Psoas muscle (tissue), 8 donors: ENCODE measurements around the gene ECPAS. TPM values are rescaled to one million over a fixed set of nuclear protein-coding genes. Genes with fewer than 3 reads are reported as not detected.
"Not testable (repeated sequence)": the region's sequence is repeated elsewhere in the genome, so short reads cannot be mapped to it uniquely, and the experiment has no call there.

Experiments
- ATAC-seq, 4 donors: fragments of 200-7000 bp; cut with Tn5 transposase; one replicate each; pipeline ENCODE4 v1.9.1; 2020; ENCODE audit warnings: moderate library complexity in 3 of 4, mild to moderate bottlenecking in 2 of 4
- DNase-seq, 2 donors: peaks; one replicate each; pipeline ENCODE4 v3.0.0-alpha.2; 2020
- H3K27ac ChIP-seq: fragments of 200-600 bp; one replicate; pipeline ENCODE4 v1.8.0; 2022
- H3K27me3 ChIP-seq, 3 donors: fragments of 200-600 bp in 1 of 3; one replicate each; pipeline versions ENCODE4 v1.6.1 to v1.8.0; 2013 to 2022; ENCODE audit warnings: low read length in 2 of 3, mild to moderate bottlenecking in 2 of 3, moderate library complexity in 1 of 3; ENCODE audit not compliant: insufficient read depth in 3 of 3
- H3K36me3 ChIP-seq, 2 donors: fragments of 200-600 bp in 1 of 2; one replicate each; pipeline versions ENCODE4 v1.6.1 to v1.8.0; 2013 to 2022; ENCODE audit warnings: low read depth in 1 of 2, mild to moderate bottlenecking in 1 of 2, moderate library complexity in 1 of 2; ENCODE audit not compliant: insufficient read depth in 1 of 2
- H3K4me1 ChIP-seq: fragments of 200-600 bp; one replicate; pipeline ENCODE4 v1.8.0; 2022
- H3K4me3 ChIP-seq: fragments of 200-600 bp; one replicate; pipeline ENCODE4 v1.8.0; 2022; ENCODE audit warnings: mild to moderate bottlenecking
- H3K9me3 ChIP-seq: fragments of 200-600 bp; one replicate; pipeline ENCODE4 v1.8.0; 2022
- CTCF ChIP-seq: fragments of 200-600 bp; IDR thresholded peaks from one replicate; pipeline ENCODE4 v1.8.0; 2022; ENCODE audit warnings: antibody characterized with exemption
- WGBS, 3 donors: extraction: QIAGEN DNeasy Blood & Tissue Kit; methylation state at CpG; one replicate each; pipeline versions ENCODE4 v1.1.6 to v1.1.7; 2013; 5-methylcytosine and 5-hydroxymethylcytosine counted together
- intact Hi-C, 2 donors: fragments of 100-400 bp; cut with DNase I; formaldehyde crosslinking; loops; one replicate each; pipeline versions ENCODE4 v1.11.0 to v1.14.2; 2022
- polyA plus RNA-seq, 3 donors: library from polyadenylated mRNA; stranded (reverse); fragments of 200-250 nt; gene quantifications; one replicate each; pipeline ENCODE4 v1.2.3, GENCODE V29; 2013
- total RNA-seq, 4 donors: library from RNA; stranded (reverse); fragmentation: NEBNext Ultra II Directional in 2 of 4; extraction: Animal tissue kit (Norgen Biotek cat#: 25700) in 2 of 4; gene quantifications; one replicate each; pipeline versions ENCODE4 v1.2.1 to v1.2.4, GENCODE V29; 2021 to 2023
- donor health status: healthy with polysubstance abuse.
- donor health status: DM: no; HTN: no; CAD: no; lungs with moderate emphysema.
- donor health status: Bipolar disorder and iron deficiency.
- donor health status: healthy.
- donor health status: DM: yes; HTN: yes; CAD: no.
- donor health status: DM: no; HTN: no; CAD: no.
- donor health status: DM: no; HTN: no; CAD: no.
- donor health status: DM: yes; HTN: yes; CAD: no.

ECPAS gene
- total and polyA plus RNA-seq, 7 donors, result 95.9 to 456 (median 307) TPM

- H3K27ac ChIP-seq, result no peak overlapping the region
- no peak overlapping the region for H3K4me3 ChIP-seq
- no peaks in the 10 kb centered on the region for H3K4me1 ChIP-seq
- no peaks in the 10 kb centered on the region for H3K27me3 ChIP-seq
- WGBS, 3 donors, result 92 to 98% (median 93%) methylated on average over 14 to 16 of the region's 16 CpGs
- no peaks in the 10 kb centered on the region for H3K9me3 ChIP-seq
- intact Hi-C loops, result no loop called here
- DNase-seq, result no peak
- H3K36me3 ChIP-seq, result no peaks in the 10 kb centered on the region
- no peak for ATAC-seq
- no peak for TF ChIP-seq CTCF
These were observed 16.9 kb upstream of the ECPAS start for GRCh38 chr9:111501005-111501562.

GRCh38 chr9:111497196-111497595 lies 13.0 kb upstream of the ECPAS start:
- H3K4me3 ChIP-seq, H3K9me3 ChIP-seq, DNase-seq, intact Hi-C loops, ATAC-seq, H3K27ac ChIP-seq, H3K4me1 ChIP-seq, H3K27me3 ChIP-seq, H3K36me3 ChIP-seq: not testable (repeated sequence)
- WGBS, 3 donors, result 89 to 100% (median 91%) methylated on average over 2 of the region's 2 CpGs

- 1 to 9% (median 2%) methylated on average over 4 of the region's 4 CpGs for WGBS, 3 donors
- DNase-seq (no peak), ATAC-seq (no peak)
- no peak for TF ChIP-seq CTCF
- Histone ChIP-seq H3K36me3 (no peaks in the 10 kb centered on the region), H3K4me1 (peaks cover 20% of the 10 kb centered on the region), H3K27me3 (no peaks in the 10 kb centered on the region), H3K4me3 (peak overlapping the region; percentile 98), H3K9me3 (no peaks in the 10 kb centered on the region), H3K27ac (peak overlapping the region; percentile 100)
- intact Hi-C loops, result loop anchor here in 1 of 2 donors (5.0 to 10.0 kb wide), 3 partner anchors 37 to 850 kb away; partner anchors contain the start of genes DNAJC25 and PTBP3
These were observed 350 bp upstream of the ECPAS start for GRCh38 chr9:111484572-111484894.

GRCh38 chr9:111483439-111483857 lies 735 bp downstream of the ECPAS start:
- no peak for TF ChIP-seq CTCF
- Histone ChIP-seq H3K9me3 (no peaks in the 10 kb centered on the region), H3K27me3 (no peaks in the 10 kb centered on the region), H3K4me3 (peak overlapping the region; percentile 98), H3K36me3 (no peaks in the 10 kb centered on the region), H3K27ac (peak overlapping the region; percentile 100), H3K4me1 (peaks cover 31% of the 10 kb centered on the region)
- intact Hi-C loops, result loop anchor here in 1 of 2 donors (5.0 to 10.0 kb wide), 3 partner anchors 36 to 851 kb away; partner anchors contain the start of genes DNAJC25 and PTBP3
- DNase-seq (no peak), ATAC-seq (peak in 1 of 4 donors; percentile 0)
- WGBS, 3 donors, result 0 to 1% (median 1%) methylated on average over 28 to 78 of the region's 78 CpGs

- no peaks in the 10 kb centered on the region for H3K36me3 ChIP-seq
- peak overlapping the region; percentile 100 for H3K27ac ChIP-seq
- DNase-seq (peak; percentile 85 to 91), ATAC-seq (peak; percentile 75 to 81 (median 80))
- H3K4me1 ChIP-seq, result peaks cover 36% of the 10 kb centered on the region
- H3K27me3 ChIP-seq, result no peaks in the 10 kb centered on the region
- 0% methylated on average over 45 to 76 of the region's 76 CpGs for WGBS, 3 donors
- H3K9me3 ChIP-seq, result no peaks in the 10 kb centered on the region
- H3K4me3 ChIP-seq, result peak overlapping the region; percentile 98
- TF ChIP-seq CTCF, result no peak
- intact Hi-C loops, result loop anchor here in 1 of 2 donors (5.0 to 10.0 kb wide), 3 partner anchors 36 to 852 kb away; partner anchors contain the start of genes DNAJC25 and PTBP3
These were observed 1.3 kb downstream of the ECPAS start for GRCh38 chr9:111482694-111483438.
